Stimulated activated CD4-positive, alpha-beta T cell treated with anti-CD3 and anti-CD28 coated beads, Interleukin-1b, Interleukin-23, amount 100 ng/mL, for 48 hours (primary cell): ENCODE data around the gene TVP23A.

Experiments
- DNase-seq: peaks from one replicate; pipeline ENCODE4 v3.0.0-alpha.2; 2020

Gene TVP23A

GRCh38 chr16:10817963-10818941 is at the start of gene TVP23A:
TSS of gene TVP23A (minus strand) at chr16:10818794. CDS start at chr16:10818493, 301 bp downstream.
- no peak for DNase-seq

DNA sequence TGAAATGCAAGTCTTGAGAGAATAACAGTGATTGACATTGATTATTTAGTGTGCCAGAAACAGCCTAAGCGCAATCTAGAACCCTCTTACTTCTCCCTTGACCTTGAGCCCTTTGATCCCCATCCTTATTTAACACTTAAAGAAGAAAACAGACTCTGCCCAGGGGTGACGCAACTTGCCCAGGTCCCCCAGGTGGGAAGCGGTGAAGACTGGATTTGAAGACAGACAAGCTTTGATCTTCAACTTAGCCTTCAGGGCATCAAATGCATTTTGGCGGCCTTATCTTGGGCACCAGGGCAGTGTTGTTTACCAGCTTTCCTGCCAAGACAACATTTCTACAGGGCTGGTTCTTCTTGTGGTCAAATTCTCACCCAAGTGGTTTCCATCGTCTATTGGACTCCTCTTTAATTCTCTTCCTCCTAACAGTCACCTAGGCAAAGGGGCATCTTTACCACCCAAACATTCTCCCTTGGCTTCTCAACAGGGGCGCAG is 49.6 kb upstream of the TVP23A start:
- DNase-seq = no peak

GRCh38 chr16:10867199-10867598 is 48.6 kb upstream of the TVP23A start:
- DNase-seq = no peak

- no peak for DNase-seq
Measured at GRCh38 chr16:10865991-10866966, 47.7 kb upstream of the TVP23A start.

DNA sequence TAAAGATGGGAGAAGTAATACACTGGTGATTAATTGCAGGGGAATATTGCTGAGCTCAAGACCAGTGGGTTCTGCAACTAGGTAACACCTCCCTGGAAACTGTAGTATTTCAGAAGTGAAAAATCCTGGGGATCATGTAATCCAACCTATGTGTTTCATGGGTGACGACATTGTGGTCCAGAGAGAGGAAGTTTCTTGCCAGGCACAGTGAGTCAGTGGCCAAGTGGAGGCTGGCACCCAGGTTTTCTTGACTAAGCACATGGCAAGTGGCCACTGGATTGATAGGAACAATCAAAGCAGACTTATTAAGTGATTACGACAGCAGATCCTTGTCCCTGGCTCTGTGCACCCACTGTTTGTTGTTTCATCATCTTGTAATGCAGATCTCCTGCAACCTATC is 43.8 kb upstream of the TVP23A start:
- DNase-seq = no peak

DNA sequence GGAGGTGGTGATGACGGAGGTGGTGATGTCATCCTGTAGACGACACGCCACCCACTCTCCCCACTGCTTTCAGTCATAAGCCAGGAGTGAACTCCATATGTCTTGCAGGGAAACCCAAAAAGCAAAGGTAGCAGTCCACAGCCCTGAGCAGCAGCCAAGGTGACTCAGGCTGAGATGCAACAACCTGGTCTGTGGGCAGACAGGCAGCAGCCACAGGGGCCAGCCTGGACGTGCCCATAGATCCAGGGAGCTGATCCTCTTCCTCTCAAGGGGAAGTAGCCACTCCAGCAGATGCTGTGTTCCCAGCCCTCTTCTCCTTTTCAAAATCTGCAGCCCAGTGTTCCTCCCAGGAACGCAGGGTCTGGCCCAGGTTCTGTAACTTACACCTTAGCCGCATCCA is 41.1 kb upstream of the TVP23A start:
- DNase-seq = no peak

DNA sequence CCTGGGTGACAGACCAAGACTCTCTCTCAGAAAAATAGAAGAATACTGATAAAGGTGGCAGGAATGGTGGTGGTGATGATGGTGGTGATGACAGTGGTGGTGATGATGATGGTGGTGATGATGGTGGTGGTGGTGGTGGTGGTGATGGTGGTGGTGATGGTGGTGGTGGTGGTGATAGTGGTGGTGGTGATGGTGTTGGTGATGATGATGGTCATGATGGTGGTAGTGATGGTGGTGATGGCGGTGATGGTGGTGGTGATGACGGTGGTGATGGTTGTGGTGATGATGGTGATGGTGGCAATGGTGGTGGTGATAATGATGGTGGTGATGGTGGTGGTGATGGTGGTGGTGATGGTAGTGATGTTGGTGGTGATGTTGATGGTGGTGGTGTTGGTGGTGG is 40.4 kb upstream of the TVP23A start:
- DNase-seq = no peak

- DNase-seq = no peak
Measured at GRCh38 chr16:10858203-10858602, 39.6 kb upstream of the TVP23A start.

- no peak for DNase-seq
Measured at GRCh38 chr16:10856042-10856441, 37.4 kb upstream of the TVP23A start.

- DNase-seq = no peak
Measured at GRCh38 chr16:10852948-10853347, 34.4 kb upstream of the TVP23A start.

GRCh38 chr16:10852286-10852685 is 33.7 kb upstream of the TVP23A start:
- no peak for DNase-seq

GRCh38 chr16:10851512-10851911 is 32.9 kb upstream of the TVP23A start:
- DNase-seq = no peak

DNA sequence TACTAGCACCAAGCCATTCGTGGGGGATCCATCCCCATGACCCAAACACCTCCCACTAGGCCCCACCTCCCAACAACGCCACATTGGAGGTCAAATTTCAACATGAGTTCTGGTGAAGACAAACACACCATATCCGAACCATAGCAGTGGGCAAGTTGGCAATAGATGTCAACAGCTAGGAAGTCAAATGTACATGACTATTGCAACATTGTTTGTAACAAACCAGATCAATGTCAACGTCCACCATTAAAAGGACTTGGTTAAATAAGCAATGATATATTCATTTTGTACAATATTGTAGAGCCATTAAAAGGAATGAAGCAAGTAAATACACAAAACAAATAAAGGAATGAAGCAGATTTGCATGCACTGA is 31.9 kb upstream of the TVP23A start:
- no peak for DNase-seq

DNA sequence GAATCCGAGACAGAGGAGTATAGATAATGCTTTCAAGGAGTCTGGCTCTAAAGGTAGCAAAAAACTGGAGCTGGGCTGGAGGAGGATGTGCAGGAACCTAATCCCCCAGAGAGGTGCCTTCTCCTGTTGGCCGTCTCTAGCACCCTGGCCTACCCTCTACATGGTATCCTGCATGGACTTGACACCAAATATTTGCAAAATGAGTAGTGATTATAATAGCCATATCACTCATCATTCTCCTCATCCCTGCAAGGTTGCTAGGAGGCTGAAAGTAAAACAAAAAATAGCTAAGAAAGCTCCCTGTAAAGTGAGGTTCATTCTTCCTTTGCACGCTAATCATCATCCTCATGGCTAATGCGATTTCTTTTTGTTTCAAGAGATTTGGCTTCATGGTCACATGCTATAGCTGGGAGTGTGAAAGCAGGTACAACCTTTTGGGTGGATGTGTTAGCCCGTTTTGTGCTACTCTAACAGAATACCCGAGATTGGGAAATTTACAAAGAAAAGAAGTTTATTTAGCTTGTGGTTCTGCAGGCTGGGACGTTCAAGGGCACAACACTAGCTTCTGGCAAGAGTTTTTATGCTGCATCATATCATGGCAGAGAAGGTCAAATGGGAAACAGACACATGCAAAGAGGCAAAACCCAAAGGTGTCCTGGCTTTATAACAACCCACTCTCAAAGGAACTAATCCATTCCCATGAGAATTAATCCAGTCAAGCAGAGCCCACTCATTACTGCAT is 31.3 kb upstream of the TVP23A start:
- DNase-seq = no peak

GRCh38 chr16:10847176-10847575 is 28.6 kb upstream of the TVP23A start:
- no peak for DNase-seq

GRCh38 chr16:10846213-10846998 is 27.8 kb upstream of the TVP23A start:
- no peak for DNase-seq

- no peak for DNase-seq
Measured at GRCh38 chr16:10840703-10841102, 22.1 kb upstream of the TVP23A start.

DNA sequence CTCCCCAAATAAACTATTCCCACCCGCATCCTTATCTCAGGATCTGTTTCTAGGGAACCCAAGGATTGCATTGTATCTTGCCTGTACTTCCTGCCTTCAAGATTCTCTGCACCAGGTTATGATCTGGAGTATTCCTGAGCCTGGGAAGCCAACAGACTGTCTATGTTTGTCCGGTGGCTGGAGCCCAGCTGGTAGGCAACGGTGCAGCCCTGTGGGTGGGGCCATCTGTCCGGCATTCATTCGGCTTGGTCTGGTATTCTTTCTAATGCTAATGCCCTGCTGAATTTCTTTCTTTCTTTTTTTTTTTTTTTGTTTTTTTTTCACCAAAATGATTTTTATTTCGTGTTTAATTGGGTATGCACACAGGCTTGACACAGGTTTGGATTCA is 20.7 kb upstream of the TVP23A start:
- no peak for DNase-seq

- no peak for DNase-seq
Measured at GRCh38 chr16:10838621-10839278, 20.2 kb upstream of the TVP23A start.

GRCh38 chr16:10836174-10836853 is 17.7 kb upstream of the TVP23A start:
- no peak for DNase-seq
